Endothelial cell of coronary artery (primary cell): ENCODE results near the gene CAPN6. TPM values are rescaled to one million over a fixed set of nuclear protein-coding genes. Genes with fewer than 3 reads are reported as not detected.

Source experiments
- total RNA-seq: library from RNA; depleted of rRNA; stranded (reverse); fragments of >200 nt; gene quantifications from 2 replicates; pipeline ENCODE4 v1.2.3, GENCODE V29; 2014

Gene CAPN6
- total RNA-seq = not detected in 2 replicates

GRCh38 chrX:111270339-111270738 lies at the start of gene CAPN6:
TSS of gene CAPN6 (minus strand) at chrX:111270483. CDS start at chrX:111263936, 6,547 bp downstream.

Other genes with a start within 250 kb of the CAPN6 start
- 0.72 and 0.94 TPM in 2 replicates for gene PAK3, start 174.3 kb downstream of the CAPN6 start, total RNA-seq
- not detected in 2 replicates for gene DCX, start 141.7 kb upstream of the CAPN6 start, total RNA-seq
- gene SERTM2, start 241.2 kb upstream of the CAPN6 start, total RNA-seq = not detected in 2 replicates